DMS 273 (cell line): ENCODE measurements around the gene C16orf74.
A peak's percentile ranks its signal among the peaks of the same experiment; 100 is the strongest.

Source experiments
- DNase-seq: peaks from one replicate; lab custom pipeline; 2025; ENCODE audit not compliant: unreplicated experiment; lab: John Stamatoyannopoulos, UW

C16orf74 gene

DNA sequence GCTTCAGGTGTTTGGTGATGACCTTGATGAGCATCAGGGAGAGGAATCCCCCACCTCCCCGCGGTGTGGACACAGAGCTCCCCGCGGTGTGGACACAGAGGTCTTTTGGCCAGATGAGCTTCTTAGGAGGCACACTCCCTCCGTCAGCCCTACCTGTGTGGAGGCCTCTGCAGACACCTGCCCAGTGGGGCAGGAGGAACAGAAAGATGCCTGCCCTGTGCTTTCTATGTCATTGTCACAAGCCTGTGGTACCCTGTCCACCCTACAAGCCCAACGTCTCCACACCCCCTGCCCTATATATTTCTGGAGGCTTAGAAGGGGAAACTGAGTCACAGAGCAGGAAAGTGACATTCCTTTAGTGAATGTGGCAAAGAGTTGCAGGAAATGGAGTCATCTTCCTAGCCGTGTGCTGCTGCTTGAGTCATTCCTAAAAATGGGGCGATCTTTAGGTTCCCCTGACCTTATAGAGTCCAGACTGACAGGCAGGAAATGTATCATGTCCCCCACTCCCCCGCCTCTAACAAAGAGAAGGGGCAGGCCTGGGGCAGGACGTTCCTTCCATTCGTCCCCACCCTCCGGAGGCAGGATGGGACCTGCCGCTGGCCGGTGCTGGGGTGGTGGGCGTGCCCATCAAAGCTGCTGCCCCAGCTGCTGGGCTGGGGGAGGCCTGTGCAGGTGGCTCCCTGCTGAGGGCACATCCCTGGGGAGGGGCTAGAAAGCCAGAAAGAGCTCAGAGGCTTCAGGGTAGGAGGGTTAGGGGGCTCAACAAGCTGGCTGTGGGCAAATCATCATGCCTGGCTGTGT lies 1.0 kb upstream of the C16orf74 start:
- DNase-seq: peak; percentile 46

DNA sequence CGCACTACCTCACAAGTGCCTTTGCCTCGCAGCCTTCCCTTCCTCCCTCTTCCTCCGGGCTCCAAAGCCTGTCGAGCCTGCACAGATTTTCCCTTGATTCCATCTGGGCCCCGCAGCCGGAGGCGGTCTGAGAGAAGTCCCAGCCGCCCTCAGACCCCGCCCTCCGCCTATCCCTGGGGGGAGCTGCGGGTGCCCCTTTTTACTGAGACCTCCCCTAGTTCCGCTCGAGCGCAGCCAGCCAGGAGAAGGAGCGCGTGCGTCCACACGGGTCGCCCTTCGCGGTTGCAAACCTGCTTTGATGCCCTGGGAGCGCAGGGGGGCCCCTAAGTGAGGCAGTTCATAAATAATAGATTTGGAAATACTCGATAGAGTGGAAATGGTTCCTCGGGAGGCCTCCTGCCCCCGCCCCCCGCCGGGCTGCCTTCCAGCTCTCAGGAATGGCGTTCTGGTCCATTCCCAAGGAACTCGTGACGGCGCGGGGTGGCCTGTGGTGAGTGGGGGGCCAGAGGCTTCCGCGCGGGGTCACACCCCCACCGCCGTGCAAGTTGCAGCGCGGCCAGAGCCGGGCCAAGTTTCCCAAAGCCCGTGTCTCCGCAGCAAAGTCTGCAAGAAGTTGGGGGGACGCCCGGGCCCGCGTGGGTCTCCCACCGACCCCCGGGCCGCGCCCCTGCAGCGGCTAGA lies 610 bp downstream of the C16orf74 start:
- peak; percentile 65 for DNase-seq

DNA sequence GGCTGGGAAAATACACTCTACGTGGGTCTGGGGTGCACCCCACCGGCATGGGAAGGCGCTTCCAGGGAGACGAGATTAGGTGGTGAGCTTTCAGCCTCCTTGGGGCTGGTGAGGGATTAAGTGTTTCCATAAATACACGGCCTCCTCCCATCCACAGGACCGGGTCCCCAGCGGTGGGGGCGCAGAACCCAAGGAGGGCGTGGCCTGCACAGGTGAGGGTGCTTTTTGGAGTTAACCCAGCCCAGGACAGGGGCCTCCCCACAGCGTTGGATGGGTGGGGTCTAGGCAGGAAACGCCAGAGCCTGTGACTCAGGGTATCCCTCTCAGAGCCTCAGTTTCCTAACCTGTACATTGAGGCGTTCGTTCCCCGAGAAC lies 1.1 kb downstream of the C16orf74 start:
- DNase-seq: no peak

DNA sequence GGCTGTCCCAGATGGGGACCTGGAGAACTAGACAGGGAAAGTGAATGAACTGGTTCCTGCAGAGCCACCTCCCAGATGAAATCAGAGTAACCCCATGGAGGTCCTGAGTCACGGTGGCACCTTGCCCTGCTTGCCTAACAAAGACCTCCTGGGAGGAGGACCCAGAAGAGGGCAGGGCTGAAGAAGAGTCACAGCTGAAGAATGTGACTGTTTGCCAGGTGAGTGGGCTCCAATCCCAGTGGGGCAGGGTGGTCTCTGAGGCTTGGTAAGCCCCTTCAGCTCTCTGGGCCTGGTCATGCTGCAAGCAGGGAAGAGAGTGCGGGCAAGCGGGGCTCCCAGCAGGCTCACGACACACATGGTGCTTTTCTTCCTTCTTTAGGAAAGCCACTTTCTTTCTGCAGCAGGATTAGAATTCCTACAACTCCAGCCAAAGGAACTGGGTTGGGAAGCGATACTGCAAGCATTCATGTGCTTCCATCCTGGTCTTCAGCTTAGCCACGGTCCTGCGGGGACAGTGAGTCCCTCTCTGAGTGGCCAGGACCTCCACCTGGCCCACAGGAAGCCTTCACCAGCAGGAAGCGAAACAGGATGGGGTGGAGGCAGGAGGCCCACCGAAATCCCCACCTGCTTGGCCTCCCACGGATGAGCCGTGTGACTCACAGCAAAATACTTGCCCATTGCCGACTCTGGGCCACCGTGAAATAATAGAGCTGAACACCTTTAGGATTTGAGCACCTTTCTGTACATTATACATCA lies 4.3 kb downstream of the C16orf74 start:
- no peak for DNase-seq

DNA sequence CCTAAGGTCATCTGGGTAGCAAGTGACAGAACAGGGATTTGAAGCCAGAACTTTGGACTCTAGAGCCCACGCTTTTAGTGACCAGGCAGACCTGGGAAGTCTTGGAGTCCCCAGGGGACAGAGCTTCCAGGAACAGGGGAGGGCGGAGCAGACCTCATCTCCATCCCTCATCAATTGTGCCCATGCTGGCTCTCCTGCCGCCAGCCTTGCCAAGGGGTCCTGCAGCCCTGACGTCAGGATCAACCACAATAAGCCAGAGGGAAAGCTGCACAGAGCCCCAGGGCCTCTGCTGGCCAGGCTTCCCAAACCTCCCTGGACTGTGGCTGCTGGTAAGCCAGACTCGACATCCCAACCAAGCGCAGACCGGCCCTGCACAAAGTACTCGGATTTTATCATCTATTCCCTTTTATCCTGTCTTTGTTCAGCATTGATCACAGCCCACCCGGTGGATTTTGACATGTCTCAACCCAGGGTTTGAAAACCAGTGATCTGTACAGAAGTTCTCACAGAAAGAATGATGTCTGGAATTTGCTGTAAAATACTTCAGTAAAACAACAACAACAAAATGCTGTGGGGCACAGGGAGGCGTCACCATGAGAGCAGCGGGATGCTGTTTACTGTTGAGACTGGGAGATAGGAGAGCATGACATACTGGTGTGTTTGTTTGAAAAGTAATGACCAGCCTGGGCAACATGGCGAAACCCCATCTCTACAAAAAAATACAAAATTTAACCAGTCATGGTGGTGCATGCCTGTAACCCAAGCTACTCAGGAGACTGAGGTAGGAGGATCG lies 11.8 kb downstream of the C16orf74 start:
- DNase-seq: no peak

DNA sequence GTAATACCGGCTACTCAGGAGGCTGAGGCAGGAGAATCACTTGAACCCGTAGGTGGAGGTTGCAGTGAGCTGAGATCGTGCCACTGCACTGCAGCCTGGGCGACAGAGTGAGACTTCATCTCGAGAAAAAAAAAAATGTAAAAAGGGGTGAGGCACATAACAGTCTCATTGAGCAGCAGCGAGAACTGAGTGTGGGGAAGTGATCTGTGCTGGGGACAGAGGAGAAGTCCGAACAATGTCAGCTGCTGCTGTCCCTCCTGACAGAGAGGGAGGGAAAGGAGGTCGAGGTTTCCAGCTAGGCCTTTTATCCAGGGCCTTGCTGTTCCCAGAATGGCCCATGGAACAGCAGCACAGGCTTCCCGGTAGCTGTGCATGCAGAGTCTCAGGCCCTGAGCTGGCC lies 14.0 kb downstream of the C16orf74 start:
- no peak for DNase-seq

DNA sequence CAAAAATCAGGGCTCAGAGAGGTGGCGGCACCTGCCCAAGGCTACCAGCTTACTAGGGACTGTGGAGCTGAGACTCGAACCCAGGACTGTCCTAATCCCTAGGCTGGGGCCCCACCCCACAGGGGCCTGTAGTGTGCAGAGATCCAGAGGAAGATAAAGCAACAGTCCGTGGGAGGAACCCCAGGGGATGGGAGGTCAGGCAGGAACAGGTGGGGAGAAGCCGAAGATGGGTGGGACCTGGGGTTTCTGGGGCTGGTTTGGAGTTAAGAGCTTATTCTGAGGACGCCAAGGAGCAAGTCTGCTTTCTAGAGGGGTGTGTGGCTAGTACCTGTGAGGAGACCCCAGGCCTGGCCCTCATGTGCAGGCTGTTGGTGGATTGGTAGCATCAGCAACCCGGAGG lies 14.9 kb downstream of the C16orf74 start:
- no peak for DNase-seq

DNA sequence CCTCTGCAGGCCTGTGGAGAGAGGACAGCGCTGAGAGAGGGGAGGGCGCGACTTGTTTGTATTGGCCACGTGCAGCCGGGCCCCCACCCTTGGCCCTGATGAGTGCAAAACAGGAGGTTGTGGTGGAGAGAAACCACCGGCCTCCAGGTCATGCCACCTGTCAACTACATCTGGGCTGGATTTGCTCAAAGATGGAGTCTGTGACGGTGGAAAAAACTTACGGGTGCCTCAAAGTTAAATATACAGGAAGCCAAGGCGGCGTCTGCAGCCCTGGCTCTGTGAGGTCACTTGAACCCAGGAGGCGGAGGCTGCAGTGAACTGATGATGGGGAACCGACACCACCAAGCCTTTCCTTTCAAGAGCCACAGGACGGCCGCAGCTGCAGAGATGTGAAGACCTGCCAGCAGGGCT lies 15.7 kb downstream of the C16orf74 start:
- peak; percentile 54 for DNase-seq

DNA sequence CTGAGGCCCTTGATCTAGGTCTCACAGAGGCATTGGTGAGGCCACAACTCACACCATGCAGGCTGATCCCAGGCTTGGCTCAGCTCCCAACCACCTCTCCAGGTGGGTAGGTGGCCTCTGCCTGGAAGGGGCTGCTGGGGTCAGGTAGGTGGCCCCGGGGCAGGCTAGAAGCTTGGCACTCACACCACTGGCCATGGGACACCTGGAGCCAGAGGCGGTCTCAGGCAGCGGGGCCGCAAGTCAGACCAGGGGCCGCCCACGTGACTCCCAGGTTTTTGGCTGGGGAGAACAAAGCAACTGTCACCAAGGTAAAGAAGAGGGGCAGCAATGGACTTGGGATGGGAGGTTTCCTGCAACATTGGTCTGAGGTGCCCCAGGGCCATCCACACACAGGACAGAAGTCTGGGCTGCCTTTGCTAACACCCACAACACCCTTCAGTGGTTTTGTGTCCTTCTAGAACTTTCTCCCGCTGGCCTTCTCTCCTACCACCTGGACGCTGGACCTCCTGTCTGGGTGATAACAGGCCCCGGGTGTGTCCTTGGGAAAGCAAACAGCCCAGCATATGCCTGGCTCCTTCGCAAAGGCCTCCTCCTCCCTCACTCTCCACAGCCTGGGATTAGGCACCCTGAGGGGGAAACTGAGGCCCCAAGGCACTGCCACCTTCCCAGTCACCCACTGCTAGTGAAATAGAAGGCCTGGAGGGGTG lies 16.4 kb downstream of the C16orf74 start:
- DNase-seq: no peak

DNA sequence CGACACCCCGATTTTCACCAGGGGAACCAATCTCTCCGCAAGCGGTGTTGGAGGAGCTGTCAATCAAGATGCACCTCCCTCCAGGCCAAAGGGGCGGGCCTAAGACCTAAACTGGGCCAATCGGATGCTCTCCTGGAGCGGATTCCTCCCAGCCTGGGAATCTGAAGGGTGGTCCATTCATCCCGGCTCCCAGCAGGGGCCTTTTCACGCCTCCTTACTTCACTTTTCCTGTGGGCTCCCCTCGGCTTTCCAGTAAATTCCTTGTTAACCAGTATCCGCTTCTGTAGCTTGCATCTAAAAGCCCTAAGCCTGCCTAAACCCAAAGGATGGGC lies 17.1 kb downstream of the C16orf74 start:
- peak; percentile 31 for DNase-seq

DNA sequence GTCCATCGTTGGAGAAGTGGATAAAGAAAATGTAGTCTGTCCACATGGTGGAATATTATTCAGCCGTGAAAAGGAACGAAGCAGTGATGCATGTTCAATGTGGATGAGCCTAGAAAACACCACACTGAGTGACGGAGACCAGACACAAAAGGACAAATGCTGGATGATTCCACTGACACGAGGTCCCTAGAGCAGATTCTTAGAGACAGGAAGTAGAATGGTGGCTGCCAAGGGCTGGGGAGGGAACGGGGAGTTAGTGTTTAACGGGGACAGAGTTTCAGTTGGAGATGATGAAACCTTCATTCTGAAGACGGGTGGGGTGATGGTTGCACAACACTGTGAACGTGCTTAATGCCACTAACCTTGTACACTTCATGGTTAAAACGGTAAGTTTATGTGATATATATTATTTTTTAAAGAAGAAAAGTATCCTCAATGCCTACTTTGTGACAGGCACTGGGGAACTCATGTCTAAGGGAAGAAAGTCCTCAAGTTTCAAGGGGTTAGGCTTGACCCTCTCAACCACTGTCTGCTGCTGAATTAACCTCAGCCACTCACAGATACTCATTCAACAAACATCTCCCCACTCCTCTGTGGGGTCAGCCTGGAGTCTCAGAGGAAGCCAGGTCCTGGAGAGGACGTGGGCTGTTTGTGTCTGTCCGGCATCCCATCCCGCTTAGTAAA lies 17.6 kb downstream of the C16orf74 start:
- DNase-seq: no peak

DNA sequence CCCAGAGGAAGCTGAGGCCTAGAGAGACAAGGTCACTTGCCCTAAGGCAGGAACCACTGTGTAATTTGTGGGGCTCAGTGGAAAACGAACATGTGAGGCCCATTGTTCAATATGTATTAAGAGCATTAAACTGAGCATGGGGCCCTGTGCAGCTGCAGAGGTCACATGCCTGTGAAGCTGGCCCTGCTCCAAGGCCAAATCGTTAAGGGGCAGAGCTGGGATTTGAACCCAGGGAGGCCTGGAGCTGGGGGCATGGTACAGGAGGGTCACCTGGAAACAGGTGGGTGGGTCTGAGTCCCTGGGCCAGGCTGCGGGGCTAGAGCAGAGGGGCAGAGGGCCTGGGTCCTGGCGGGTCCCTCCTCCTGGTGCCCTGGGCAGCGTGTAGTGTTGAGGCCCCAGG lies 19.7 kb downstream of the C16orf74 start:
- peak; percentile 30 for DNase-seq

DNA sequence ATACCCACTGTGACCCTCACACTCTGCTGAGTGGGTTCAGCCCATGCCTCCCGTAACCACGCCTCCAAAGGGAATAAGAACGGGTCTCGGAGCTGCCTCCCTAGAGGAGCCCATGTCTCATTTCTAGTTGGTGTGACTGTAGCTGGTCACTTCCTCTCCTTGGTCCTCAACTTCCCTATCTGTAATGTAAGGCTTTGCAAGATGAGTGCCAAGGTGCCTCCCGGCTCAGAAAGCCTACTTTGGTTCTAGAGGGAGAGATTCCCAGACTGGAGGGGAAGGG lies 20.8 kb downstream of the C16orf74 start:
- DNase-seq: no peak

DNA sequence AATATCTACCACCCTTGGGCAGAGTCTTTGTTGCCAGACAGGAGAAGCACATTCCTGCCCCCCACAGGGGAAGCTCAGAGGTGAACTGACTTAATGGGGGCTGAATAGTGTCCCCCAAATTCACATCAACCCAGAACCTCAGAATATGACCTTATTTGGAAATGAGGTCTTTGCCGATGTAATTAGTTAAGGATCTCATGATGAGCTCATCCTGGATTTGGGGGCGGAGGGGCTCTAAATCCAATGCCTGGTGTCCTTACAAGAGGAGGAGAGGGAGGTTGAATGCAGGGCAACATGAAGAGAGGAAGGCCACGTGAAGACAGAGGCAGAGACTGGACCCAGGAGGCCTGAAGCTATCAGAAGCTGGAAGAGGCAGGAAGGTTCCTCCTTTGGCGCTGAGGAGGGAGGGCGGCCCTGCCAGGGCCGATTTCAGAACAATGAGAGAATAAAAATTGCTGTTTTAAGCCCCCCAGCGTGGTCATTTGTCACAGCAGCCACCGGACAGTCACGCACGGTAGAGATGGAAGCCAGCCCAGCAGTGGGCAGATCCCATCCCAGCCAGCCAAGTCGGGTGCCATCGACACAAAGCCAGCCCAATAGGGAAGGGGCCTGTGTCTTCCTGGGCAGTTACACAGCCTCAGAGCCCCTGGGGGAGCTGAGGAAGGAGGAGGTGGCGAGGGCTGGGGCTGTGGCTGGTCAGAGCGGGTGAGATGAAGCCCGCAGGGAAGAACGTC lies 21.3 kb downstream of the C16orf74 start:
- DNase-seq: peak; percentile 37

DNA sequence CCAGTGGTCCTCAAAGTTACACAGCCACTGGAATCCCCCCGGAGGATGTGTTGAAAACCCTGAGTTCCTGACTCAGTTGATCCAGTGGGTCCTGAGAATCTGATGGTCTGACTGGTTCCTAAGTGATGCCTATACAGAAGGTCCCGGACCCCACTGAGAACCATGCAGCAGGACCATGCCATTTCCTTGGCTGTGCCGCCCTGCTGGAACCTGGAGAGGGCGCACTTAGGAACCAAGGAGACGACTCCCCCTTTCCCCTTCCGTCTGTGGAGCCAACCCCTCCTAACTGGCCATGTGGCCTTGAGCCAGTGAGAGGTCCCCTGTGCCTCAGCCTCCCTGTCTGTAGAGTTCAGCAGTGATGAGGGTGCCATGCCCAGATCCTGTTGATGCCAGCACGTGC lies 22.0 kb downstream of the C16orf74 start:
- peak; percentile 51 for DNase-seq

DNA sequence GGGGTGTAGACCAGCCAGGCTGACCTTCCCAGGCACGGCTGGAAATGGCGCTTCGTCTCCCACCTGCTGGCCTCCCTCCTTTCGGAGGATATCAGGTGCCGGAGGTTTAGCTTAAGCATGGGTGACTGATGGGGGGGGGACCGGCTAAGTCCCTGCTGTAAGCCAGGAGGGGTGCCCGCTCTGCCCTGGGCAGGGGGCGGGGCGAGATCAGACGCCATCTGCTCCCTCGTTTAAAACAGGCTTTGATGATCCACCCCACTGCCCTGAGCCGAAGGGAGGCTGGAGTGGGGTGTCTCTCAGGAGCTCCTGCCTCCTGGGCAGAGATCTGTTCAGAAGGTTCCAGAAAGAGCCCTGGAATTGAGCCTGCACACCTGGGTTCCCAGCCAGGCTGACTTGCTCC lies 26.0 kb downstream of the C16orf74 start:
- DNase-seq: peak; percentile 81

DNA sequence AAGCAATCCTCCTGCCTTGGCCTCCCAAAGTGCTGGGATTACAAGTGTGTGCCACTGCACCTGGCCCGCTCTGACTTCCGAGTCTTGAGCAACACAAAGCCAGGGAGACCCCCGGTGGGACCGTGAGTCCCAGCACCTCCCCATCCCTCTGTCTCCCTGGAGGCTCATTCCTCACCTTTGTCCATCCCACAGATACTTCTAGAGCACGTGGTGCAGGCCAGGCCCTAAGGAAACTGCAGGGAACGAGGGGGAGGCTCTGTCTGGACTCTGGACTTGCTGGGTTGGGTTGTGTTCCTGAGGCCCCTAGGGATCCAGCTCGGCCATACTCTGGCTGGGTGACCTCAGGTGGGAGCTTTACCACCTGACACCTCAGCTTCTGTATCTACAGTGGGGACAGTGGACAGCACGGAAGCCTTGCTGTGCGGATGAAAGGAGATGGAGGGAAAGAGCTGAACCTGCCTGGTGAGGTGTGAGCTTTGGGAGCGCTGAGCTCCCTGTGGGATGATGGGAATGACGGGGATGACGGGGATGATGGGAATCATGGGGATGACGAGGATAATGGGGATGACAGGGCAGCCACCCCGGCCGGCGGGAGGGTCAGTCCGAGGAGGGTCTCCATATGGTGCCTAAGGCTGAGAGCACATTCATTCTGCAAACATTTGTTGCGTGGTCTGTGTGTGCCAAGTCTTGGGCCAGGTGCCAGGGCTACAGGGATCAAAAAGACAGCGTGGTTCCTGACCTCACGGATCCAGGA lies 26.6 kb downstream of the C16orf74 start:
- peak; percentile 71 for DNase-seq

DNA sequence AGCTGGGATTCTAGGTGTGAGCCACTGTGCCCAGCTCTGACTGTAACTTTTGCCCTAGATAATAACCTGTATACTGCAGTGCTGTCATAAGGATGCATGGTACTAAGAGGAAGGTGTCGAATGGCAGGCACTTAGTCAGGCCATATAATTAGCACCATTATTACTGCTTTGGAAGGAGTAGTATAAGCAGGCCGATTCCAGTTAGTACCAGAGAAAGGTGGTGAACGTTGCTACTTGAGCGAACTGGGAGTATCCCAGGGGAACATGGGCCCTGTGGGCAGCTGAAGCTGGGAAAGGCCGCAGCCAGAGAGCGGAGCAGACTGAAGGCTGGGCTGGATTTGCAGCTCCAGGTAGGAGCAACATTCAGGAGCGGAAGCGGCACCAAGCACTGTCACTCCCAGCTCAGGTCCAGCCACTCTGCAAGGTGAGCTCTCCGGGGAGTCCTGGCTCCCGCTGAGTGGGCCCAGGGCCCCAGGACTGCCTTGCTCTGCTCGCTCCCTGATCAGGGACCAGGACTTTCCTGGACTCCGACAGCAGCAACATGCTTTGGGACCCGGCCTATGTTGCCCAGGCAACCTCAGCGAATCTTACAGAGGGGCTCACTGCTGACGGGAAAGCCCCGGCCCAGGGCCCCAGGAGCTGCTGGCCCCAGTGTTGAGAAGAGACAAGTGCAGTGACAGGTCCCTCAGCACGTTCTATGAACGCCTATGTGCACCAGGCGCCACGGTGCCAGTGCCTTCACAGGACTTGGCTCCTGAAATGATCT lies 28.6 kb downstream of the C16orf74 start:
- DNase-seq: peak; percentile 36
